Testis (tissue), 3 donors: ENCODE results near the gene TMIE. TPM values are rescaled to one million over a fixed set of nuclear protein-coding genes. Genes with fewer than 3 reads are reported as not detected.

Experiments
- DNase-seq: peaks from one replicate; pipeline ENCODE4 v3.0.0-alpha.2; 2019
- H3K27ac ChIP-seq, 2 donors: fragments of 200-600 bp; sonication (generic); one replicate each; pipeline ENCODE4 v1.5.1; 2019
- H3K27me3 ChIP-seq: fragments of 200-600 bp; sonication (generic); one replicate; pipeline ENCODE4 v1.5.1; 2019
- H3K36me3 ChIP-seq: fragments of 200-600 bp; sonication (generic); one replicate; pipeline ENCODE4 v1.5.1; 2017; ENCODE audit warnings: low read depth; ENCODE audit errors: missing control alignments
- H3K4me1 ChIP-seq: fragments of 200-600 bp; sonication (generic); one replicate; pipeline ENCODE4 v1.5.1; 2019
- H3K4me3 ChIP-seq, 2 donors: fragments of 200-600 bp; sonication (generic); one replicate each; pipeline ENCODE4 v1.5.1; 2017 to 2019
- H3K9me3 ChIP-seq: fragments of 200-600 bp; sonication (generic); one replicate; pipeline ENCODE4 v1.5.1; 2017
- POLR2A ChIP-seq: fragments of 450-650 bp; IDR thresholded peaks from one replicate; pipeline ENCODE4 v1.6.1; 2017; ENCODE audit warnings: antibody characterized with exemption, mild to moderate bottlenecking, moderate library complexity
- WGBS, 2 donors: methylation state at CpG; one replicate each; pipeline ENCODE4 v1.1.5; 2018; 5-methylcytosine and 5-hydroxymethylcytosine counted together
- intact Hi-C: fragments of 100-400 bp; cut with DNase I; formaldehyde crosslinking; loops from one replicate; pipeline ENCODE4 v1.15.1; 2023; ENCODE audit warnings: low total_unique reads
- polyA plus RNA-seq: library from polyadenylated mRNA; stranded (reverse); fragments of 350-450 nt; fragmentation: Illumina TruSeq; extraction: RNeasy Lipid Tissue Mini Kit (QIAGEN cat#74804); gene quantifications from one replicate; pipeline ENCODE4 v1.2.3, GENCODE V29; 2014; ENCODE audit warnings: low read depth, low replicate concordance; ENCODE audit not compliant: insufficient read depth
- total RNA-seq, 2 donors: library from RNA; depleted of rRNA; stranded (reverse); fragments of >200 nt; gene quantifications; one replicate each; pipeline ENCODE4 v1.2.3, GENCODE V29; 2016
- TF ChIP-seq, protein P1 (sequence below), 3 experiments: fragments of 450-650 bp in 2 of 3; fragments of 200-600 bp in 1 of 3; sonication (generic) in 1 of 3; IDR thresholded peaks; one replicate each; pipeline ENCODE4 v1.5.1; 2016 to 2019; ENCODE audit warnings: antibody characterized with exemption in 3 of 3, mild to moderate bottlenecking in 2 of 3, moderate library complexity in 1 of 3

The TMIE gene
- total and polyA plus RNA-seq, 3 donors from 2014 or later: 1.5 to 2.3 (median 1.8) TPM

DNA sequence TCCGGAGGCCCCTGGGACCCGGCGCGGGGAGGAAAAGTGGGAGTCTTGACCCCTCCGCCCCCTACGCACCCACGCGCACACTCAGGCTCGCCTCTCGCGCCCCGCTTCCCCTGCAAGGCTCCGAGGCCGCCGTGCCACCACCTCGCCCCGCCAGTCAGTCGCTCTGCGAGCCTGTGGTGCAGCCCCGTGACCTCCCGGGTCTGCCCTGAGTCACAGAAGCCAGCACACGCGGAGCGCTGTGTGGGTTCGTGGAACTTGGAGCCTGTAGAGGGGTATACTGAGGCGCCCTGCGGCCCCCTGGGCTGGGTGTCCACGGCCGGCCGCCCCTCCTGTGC is 7.3 kb upstream of the TMIE start:
- intact Hi-C loops: no loop called here
- Histone ChIP-seq H3K27ac (peak overlapping the region; percentile 10 to 71), H3K4me1 (peaks cover 41% of the 10 kb centered on the region), H3K27me3 (no peaks in the 10 kb centered on the region), H3K36me3 (no peaks in the 10 kb centered on the region), H3K4me3 (peak overlapping the region; percentile 61 to 68), H3K9me3 (no peaks in the 10 kb centered on the region)
- peak; percentile 23 for DNase-seq
- WGBS, 2 donors: 8% methylated on average over 27 of the region's 30 CpGs; no CpG with 5 or more reads in 1 of the 2 donors
- TF ChIP-seq, protein P1, sequence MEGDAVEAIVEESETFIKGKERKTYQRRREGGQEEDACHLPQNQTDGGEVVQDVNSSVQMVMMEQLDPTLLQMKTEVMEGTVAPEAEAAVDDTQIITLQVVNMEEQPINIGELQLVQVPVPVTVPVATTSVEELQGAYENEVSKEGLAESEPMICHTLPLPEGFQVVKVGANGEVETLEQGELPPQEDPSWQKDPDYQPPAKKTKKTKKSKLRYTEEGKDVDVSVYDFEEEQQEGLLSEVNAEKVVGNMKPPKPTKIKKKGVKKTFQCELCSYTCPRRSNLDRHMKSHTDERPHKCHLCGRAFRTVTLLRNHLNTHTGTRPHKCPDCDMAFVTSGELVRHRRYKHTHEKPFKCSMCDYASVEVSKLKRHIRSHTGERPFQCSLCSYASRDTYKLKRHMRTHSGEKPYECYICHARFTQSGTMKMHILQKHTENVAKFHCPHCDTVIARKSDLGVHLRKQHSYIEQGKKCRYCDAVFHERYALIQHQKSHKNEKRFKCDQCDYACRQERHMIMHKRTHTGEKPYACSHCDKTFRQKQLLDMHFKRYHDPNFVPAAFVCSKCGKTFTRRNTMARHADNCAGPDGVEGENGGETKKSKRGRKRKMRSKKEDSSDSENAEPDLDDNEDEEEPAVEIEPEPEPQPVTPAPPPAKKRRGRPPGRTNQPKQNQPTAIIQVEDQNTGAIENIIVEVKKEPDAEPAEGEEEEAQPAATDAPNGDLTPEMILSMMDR (IDR thresholded peaks at IDR 0.05): no peak
- TF ChIP-seq POLR2A: no peak

DNA sequence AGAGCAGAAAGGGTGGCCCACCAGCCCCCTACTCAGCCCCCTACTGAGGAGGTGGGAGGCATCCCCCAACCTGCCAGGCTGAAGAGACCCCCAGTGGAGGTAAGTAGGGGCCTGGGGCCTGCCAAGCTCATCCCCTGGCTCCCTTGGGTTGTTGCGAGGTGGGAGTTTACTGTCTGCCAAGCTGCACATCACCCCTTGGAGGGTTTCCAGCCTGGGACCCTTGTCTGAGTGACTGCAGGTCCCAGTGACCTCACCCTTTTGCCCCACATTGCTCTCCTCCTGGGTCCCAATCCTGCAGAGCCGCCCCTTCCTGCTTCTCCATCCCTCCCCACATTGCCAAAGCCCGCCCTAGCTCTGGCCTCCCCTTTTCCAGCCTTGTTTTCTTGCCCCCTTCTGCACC is 6.7 kb upstream of the TMIE start:
- Histone ChIP-seq H3K36me3 (no peaks in the 10 kb centered on the region), H3K27ac (peak overlapping the region in 1 of 2 donors; percentile 42), H3K4me3 (no peak overlapping the region), H3K27me3 (no peaks in the 10 kb centered on the region), H3K4me1 (peaks cover 44% of the 10 kb centered on the region), H3K9me3 (no peaks in the 10 kb centered on the region)
- no peak for DNase-seq
- WGBS, 2 donors: 83 to 91% methylated on average over 2 to 3 of the region's 3 CpGs
- TF ChIP-seq, protein P1 (IDR thresholded peaks at IDR 0.05): no peak
- TF ChIP-seq POLR2A: no peak
- intact Hi-C loops: no loop called here

DNA sequence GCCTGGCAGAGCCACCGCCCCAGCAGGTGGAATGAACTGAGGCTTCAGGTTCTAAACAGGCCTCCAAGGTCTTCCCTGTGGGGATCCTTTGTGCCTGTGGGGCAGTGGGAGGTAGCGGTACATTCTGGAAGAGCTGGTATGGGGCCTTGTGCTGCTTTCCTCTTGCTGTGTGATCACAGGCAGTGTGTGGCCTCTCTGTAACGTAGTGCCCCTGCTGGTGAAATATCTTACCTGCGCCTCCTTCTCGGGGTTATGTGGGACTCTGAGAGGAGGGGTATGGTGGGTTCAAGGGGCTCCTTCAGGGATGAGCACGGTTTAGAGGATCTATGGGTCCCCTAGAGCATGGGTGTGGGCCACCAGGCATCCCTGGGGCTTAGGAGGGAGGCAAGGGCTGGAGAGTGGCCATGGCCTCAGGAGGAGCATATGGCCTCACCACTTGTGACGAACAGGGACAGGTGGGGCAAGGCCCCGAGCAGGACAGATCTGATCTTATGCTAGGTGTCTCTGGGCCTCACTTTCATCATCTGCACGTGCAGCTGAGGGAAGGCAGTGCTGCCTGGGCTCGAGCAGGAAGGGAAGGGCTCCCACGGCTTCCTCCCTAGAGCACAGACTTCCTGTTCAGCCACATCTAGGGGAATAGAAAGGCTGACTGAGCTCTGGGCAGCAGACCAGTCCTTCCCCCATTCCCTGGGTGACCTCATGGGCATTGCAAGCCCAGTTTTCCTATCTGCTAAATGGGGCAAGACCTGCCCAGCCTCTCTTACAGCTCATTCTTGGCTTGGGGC is 5.8 kb upstream of the TMIE start:
- 53 to 75% methylated on average over 4 to 11 of the region's 11 CpGs for WGBS, 2 donors
- no peaks in the 10 kb centered on the region for H3K9me3 ChIP-seq
- no peaks in the 10 kb centered on the region for H3K27me3 ChIP-seq
- peak overlapping the region; percentile 17 to 42 for H3K27ac ChIP-seq
- intact Hi-C loops: no loop called here
- DNase-seq: peak; percentile 49
- H3K36me3 ChIP-seq: no peaks in the 10 kb centered on the region
- no peak overlapping the region for H3K4me3 ChIP-seq
- H3K4me1 ChIP-seq: peaks cover 52% of the 10 kb centered on the region
- TF ChIP-seq, protein P1 (IDR thresholded peaks at IDR 0.05): peak in 1 of 3 experiments; percentile 19
- TF ChIP-seq POLR2A: no peak

DNA sequence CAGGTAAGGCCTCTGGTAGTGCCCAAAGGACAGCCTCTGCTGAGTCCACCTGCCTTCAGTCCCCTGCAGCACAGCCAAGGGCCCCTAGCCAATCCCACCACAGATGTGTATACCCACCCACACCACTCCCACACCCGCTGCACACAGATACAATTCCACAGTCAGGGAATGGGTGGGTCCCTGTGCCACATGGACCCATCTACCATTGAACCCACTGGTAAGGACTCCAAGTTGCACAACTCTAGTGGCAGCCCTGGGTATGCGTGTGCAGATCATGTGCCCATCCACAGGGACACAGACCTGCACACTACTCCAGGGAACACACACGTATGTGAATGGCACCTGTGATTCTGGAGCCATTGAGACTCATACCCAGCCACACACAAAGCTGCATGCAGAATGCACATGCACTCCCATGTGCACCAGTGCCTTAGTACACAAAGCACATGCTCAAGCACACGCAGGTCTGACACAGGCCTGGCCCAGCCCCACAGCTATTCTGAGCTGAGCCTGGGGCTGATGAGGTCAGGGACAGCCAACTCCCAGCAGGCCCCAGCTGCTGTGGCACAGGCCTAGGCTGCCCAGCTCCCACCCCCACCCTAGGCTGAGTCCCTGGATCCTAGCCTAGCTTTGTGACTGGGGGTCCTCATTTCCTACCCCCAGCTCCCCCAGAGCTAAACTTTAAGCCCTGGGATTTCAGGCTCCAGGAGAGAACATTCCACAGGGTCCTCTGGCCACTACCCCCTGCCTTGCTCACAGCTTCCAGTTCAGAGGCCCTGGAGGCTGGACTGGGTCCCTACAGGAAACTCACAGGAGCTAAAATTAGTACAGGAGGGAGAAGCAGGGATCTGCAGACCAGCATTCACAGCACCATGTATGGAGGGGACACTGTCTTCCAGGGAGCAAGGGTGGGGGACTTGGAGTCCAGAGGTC is 5.0 kb upstream of the TMIE start:
- H3K4me1 ChIP-seq: peaks cover 61% of the 10 kb centered on the region
- peak; percentile 72 for DNase-seq

More for the DNA sequence above, 5.0 kb upstream of the TMIE start:
- intact Hi-C loops: no loop called here
- Histone ChIP-seq H3K36me3 (no peaks in the 10 kb centered on the region), H3K4me3 (no peak overlapping the region), H3K27ac (peak overlapping the region; percentile 15 to 64), H3K9me3 (no peaks in the 10 kb centered on the region), H3K27me3 (no peaks in the 10 kb centered on the region)
- WGBS, 2 donors: 75 to 94% methylated on average over 2 to 4 of the region's 4 CpGs
- TF ChIP-seq POLR2A: no peak
- TF ChIP-seq, protein P1 (IDR thresholded peaks at IDR 0.05): peak in 1 of 3 experiments; percentile 16
